Measurements from ENCODE around the gene NKAP.
"Not testable (repeated sequence)": the region's sequence is repeated elsewhere in the genome, so short reads cannot be mapped to it uniquely, and the experiment has no call there.

NKAP gene

GRCh38 chrX:119943185-119943988, at the start of gene NKAP:
Gene NKAP, minus strand, starts transcription at chrX:119943751. Its CDS starts 146 bp downstream, at chrX:119943605.
- peak; percentile 92 for DNase-seq

- peak; percentile 50 for DNase-seq
Observed at GRCh38 chrX:119991005-119991787, 47.6 kb upstream of the NKAP start.

- DNase-seq = peak; percentile 50
Observed at GRCh38 chrX:119990556-119991004, 47.0 kb upstream of the NKAP start.

GRCh38 chrX:119989905-119990555, 46.5 kb upstream of the NKAP start:
- DNase-seq = peak; percentile 58

- no peak for DNase-seq
Observed at GRCh38 chrX:119986203-119986602, 42.7 kb upstream of the NKAP start.

- peak; percentile 42 for DNase-seq
Observed at GRCh38 chrX:119984652-119985051, 41.1 kb upstream of the NKAP start.

- no peak for DNase-seq
Observed at GRCh38 chrX:119983494-119983893, 39.9 kb upstream of the NKAP start.

- no peak for DNase-seq
Observed at GRCh38 chrX:119982145-119982544, 38.6 kb upstream of the NKAP start.

GRCh38 chrX:119981286-119982070, 37.9 kb upstream of the NKAP start:
- peak; percentile 75 for DNase-seq

- not testable (repeated sequence) for DNase-seq
Observed at GRCh38 chrX:119977172-119977571, 33.6 kb upstream of the NKAP start.

GRCh38 chrX:119971184-119971583, 27.6 kb upstream of the NKAP start:
- DNase-seq = no peak

GRCh38 chrX:119970574-119970973, 27.0 kb upstream of the NKAP start:
- no peak for DNase-seq

- DNase-seq = not testable (repeated sequence)
Observed at GRCh38 chrX:119966837-119967236, 23.3 kb upstream of the NKAP start.

GRCh38 chrX:119960625-119961024, 17.1 kb upstream of the NKAP start:
- DNase-seq = no peak

GRCh38 chrX:119955807-119956570, 12.4 kb upstream of the NKAP start:
- DNase-seq = not testable (repeated sequence)

- no peak for DNase-seq
Observed at GRCh38 chrX:119954374-119954773, 10.8 kb upstream of the NKAP start.

- peak; percentile 29 for DNase-seq
Observed at GRCh38 chrX:119948381-119948780, 4.8 kb upstream of the NKAP start.

GRCh38 chrX:119945481-119945880, 1.9 kb upstream of the NKAP start:
- no peak for DNase-seq

GRCh38 chrX:119942831-119943184, 743 bp downstream of the NKAP start:
- DNase-seq = peak; percentile 39

- no peak for DNase-seq
Observed at GRCh38 chrX:119942173-119942819, 1.3 kb downstream of the NKAP start.

- DNase-seq = no peak
Observed at GRCh38 chrX:119941336-119941735, 2.2 kb downstream of the NKAP start.

Data from DMS53 (cell line).